Gastroesophageal sphincter (tissue), 4 donors: ENCODE results near the gene ABCA7. TPM values are rescaled to one million over a fixed set of nuclear protein-coding genes. Genes with fewer than 3 reads are reported as not detected.

Experiments
- ATAC-seq: fragments of 150-250 bp; one replicate; pipeline ENCODE4 v1.9.1; 2016; ENCODE audit warnings: mild to moderate bottlenecking, moderate library complexity
- H3K27ac ChIP-seq, 4 donors: fragments of 200-600 bp; sonication (generic) in 3 of 4; 1 replicate in 3 of 4; 2 replicates in 1 of 4; pipeline ENCODE4 v1.5.1; 2016 to 2019
- H3K27me3 ChIP-seq: fragments of 200-600 bp; sonication (generic); one replicate; pipeline ENCODE4 v1.5.1; 2019
- H3K36me3 ChIP-seq, 2 donors: fragments of 200-600 bp; sonication (generic); one replicate each; pipeline ENCODE4 v1.5.1; 2019; ENCODE audit warnings: control low read depth in 1 of 2
- H3K4me1 ChIP-seq, 3 donors: fragments of 200-600 bp; sonication (generic); 1 replicate in 2 of 3; 2 replicates in 1 of 3; pipeline ENCODE4 v1.5.1; 2016 to 2019; ENCODE audit warnings: control low read depth in 2 of 3
- H3K4me3 ChIP-seq, 2 donors: fragments of 200-600 bp; sonication (generic); one replicate each; pipeline ENCODE4 v1.5.1; 2019; ENCODE audit warnings: mild to moderate bottlenecking in 1 of 2, moderate library complexity in 1 of 2
- H3K9me3 ChIP-seq, 3 donors: fragments of 200-600 bp; sonication (generic); one replicate each; pipeline ENCODE4 v1.5.1; 2017 to 2019; ENCODE audit warnings: control low read depth in 2 of 3
- EP300 ChIP-seq: sonication (generic); formaldehyde crosslinking; IDR thresholded peaks from one replicate; pipeline ENCODE4 v1.6.1; 2017; ENCODE audit warnings: antibody characterized with exemption, mild to moderate bottlenecking
- POLR2A ChIP-seq, 2 donors: fragments of 450-650 bp; IDR thresholded peaks; one replicate each; pipeline ENCODE4 v1.6.1; 2017; ENCODE audit warnings: antibody characterized with exemption in 2 of 2, mild to moderate bottlenecking in 2 of 2, moderate library complexity in 1 of 2
- POLR2AphosphoS5 ChIP-seq: sonication (generic); formaldehyde crosslinking; IDR thresholded peaks from one replicate; pipeline ENCODE4 v1.6.1; 2017; ENCODE audit warnings: antibody characterized with exemption
- WGBS, 2 donors: methylation state at CpG; one replicate each; pipeline ENCODE4 v1.1.5; 2018; ENCODE audit warnings: low coverage in 1 of 2; 5-methylcytosine and 5-hydroxymethylcytosine counted together
- total RNA-seq, 4 donors: library from RNA; depleted of rRNA; stranded (reverse); fragments of >200 nt; gene quantifications; one replicate each; pipeline ENCODE4 v1.1.0, GENCODE V29; 2016
- TF ChIP-seq, protein P1 (sequence below), 4 experiments: fragments of 200-600 bp in 2 of 4; fragments of 450-650 bp in 2 of 4; sonication (generic) in 1 of 4; IDR thresholded peaks; one replicate each; pipeline ENCODE4 v1.5.1; 2017 to 2019; ENCODE audit warnings: antibody characterized with exemption in 4 of 4, mild to moderate bottlenecking in 2 of 4, moderate library complexity in 2 of 4

ABCA7 gene
- total RNA-seq, 4 donors from 2014 or later = 3.9 to 14.3 (median 6.4) TPM

DNA sequence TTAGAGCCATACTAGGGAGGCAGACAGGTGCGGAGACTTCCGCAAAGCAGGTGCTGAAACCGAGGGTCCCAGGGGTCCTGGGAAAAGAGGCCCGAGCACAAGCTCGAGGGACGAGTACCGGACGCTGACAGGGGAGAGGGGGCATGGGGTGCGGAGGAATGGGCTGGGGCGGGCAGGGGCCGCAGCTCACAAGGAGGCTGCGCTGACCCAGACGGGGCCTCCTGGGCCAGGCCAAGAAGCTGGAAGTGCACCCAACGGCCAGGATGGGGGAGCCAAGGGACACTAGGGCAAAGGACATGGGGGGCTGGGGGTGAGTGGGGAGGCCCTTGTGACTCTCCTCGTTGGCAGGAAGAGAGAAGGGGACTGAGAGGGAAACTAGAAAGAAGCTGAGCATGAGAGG is 53.4 kb downstream of the ABCA7 start:
- TF ChIP-seq, protein P1, sequence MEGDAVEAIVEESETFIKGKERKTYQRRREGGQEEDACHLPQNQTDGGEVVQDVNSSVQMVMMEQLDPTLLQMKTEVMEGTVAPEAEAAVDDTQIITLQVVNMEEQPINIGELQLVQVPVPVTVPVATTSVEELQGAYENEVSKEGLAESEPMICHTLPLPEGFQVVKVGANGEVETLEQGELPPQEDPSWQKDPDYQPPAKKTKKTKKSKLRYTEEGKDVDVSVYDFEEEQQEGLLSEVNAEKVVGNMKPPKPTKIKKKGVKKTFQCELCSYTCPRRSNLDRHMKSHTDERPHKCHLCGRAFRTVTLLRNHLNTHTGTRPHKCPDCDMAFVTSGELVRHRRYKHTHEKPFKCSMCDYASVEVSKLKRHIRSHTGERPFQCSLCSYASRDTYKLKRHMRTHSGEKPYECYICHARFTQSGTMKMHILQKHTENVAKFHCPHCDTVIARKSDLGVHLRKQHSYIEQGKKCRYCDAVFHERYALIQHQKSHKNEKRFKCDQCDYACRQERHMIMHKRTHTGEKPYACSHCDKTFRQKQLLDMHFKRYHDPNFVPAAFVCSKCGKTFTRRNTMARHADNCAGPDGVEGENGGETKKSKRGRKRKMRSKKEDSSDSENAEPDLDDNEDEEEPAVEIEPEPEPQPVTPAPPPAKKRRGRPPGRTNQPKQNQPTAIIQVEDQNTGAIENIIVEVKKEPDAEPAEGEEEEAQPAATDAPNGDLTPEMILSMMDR (IDR thresholded peaks at IDR 0.05) = no peak
- TF ChIP-seq EP300 (no peak), POLR2A (IDR thresholded peaks at IDR 0.05) (no peak), POLR2AphosphoS5 (no peak)
- Histone ChIP-seq H3K27ac (no peak overlapping the region), H3K4me1 (peaks cover 0 to 49% (median 23%) of the 10 kb centered on the region in 3 donors), H3K36me3 (peaks cover 0 to 55% of the 10 kb centered on the region in 2 donors), H3K4me3 (peak overlapping the region in 1 of 2 donors; percentile 71), H3K9me3 (no peaks in the 10 kb centered on the region), H3K27me3 (no peaks in the 10 kb centered on the region)
- ATAC-seq = no peak
- WGBS, 2 donors = 73 to 85% methylated on average over 5 to 8 of the region's 15 CpGs

DNA sequence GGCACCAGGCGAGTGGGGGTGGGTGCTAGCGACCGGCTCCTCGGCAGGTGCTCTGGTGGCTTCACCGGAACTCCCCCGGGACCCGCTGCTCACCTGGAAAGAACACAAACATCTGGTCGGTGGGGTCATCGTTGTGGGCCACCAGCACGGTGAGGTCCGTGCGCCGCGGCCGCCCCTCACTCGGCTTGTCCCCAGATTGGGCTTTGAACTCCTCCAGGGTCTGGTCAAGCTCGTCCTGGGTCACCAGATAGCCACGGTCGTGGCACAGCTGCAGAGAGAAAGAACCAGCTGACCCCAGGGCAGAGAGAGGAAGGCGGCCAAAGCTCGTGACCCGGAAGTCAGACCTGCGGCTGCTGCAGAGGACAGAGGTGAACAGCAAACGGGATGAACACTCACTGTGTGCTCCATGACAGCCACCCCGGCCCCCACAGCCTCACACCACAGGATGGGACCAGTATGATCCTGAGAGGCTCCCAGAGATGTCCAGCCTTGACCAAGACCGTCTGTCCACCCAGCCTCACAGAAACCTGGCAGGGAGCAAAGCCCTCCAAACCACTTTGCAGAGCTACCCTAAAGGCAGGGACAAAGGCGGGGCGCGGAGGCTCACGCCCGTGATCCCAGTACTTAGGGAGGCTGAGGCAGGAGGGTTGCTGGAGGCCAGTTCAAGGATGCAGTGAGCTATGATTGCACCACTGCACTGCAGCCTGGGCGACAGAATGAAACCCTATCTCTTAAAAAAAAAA is 54.1 kb downstream of the ABCA7 start:
- no peak for ATAC-seq
- TF ChIP-seq, protein P1 (IDR thresholded peaks at IDR 0.05) = no peak
- no peak for TF ChIP-seq EP300
- TF ChIP-seq POLR2AphosphoS5 = no peak
- TF ChIP-seq POLR2A (IDR thresholded peaks at IDR 0.05) = no peak
- Histone ChIP-seq H3K9me3 (no peaks in the 10 kb centered on the region), H3K27me3 (no peaks in the 10 kb centered on the region), H3K4me3 (peak overlapping the region; percentile 71 to 81), H3K36me3 (peaks cover 0 to 49% of the 10 kb centered on the region in 2 donors), H3K27ac (peak overlapping the region in 1 of 4 donors; percentile 85), H3K4me1 (peaks cover 0 to 49% (median 24%) of the 10 kb centered on the region in 3 donors)
- 38 to 72% methylated on average over 7 to 10 of the region's 32 CpGs for WGBS, 2 donors

DNA sequence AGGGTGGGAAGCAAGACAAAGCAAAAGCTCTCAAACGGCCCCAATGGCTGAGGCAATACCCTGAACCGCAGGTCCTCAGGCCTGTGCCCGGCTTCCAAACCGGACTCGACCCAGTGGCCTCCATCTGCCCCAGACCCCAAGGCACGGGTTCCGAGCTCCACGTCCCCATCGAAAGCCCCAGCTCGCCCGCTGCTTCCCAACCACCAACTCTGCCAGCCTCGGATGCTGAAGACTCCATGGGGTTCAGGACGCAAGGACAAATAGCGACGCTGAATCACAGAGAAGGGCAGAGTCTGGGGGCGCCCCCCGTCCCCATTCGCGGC is 54.7 kb downstream of the ABCA7 start:
- no peaks in the 10 kb centered on the region for H3K9me3 ChIP-seq
- WGBS, 2 donors = 0% methylated on average over 1 to 2 of the region's 19 CpGs
- H3K36me3 ChIP-seq = peaks cover 0 to 42% of the 10 kb centered on the region in 2 donors
- H3K4me3 ChIP-seq = peak overlapping the region; percentile 71 to 81
- TF ChIP-seq POLR2AphosphoS5 (no peak), EP300 (no peak), POLR2A (IDR thresholded peaks at IDR 0.05) (no peak)
- TF ChIP-seq, protein P1 (IDR thresholded peaks at IDR 0.05) = no peak
- peak overlapping the region in 3 of 4 donors; percentile 76 to 89 (median 85) for H3K27ac ChIP-seq
- no peaks in the 10 kb centered on the region for H3K27me3 ChIP-seq
- no peak for ATAC-seq
- H3K4me1 ChIP-seq = peaks cover 0 to 49% (median 26%) of the 10 kb centered on the region in 3 donors

- H3K4me3 ChIP-seq = peak within 1 kb of the TSS; percentile 71 to 81
- peaks cover 0 to 54% (median 26%) of the 10 kb centered on the region in 3 donors for H3K4me1 ChIP-seq
- H3K9me3 ChIP-seq = no peaks in the 10 kb centered on the region
- no CpG with 5 or more reads among the region's 81 CpGs for WGBS, 2 donors
- H3K36me3 ChIP-seq = peaks cover 0 to 37% of the 10 kb centered on the region in 2 donors
- TF ChIP-seq, protein P1 (IDR thresholded peaks at IDR 0.05) = peak in 1 of 4 experiments; percentile 12
- TF ChIP-seq EP300 (no peak), POLR2A (IDR thresholded peaks at IDR 0.05) (peak; percentile 58 to 68), POLR2AphosphoS5 (peak; percentile 69)
- no peaks in the 10 kb centered on the region for H3K27me3 ChIP-seq
- ATAC-seq = peak; percentile 99
- H3K27ac ChIP-seq = peak within 1 kb of the TSS; percentile 29 to 89 (median 80)
Measured at GRCh38 chr19:1094978-1095701, 55.2 kb downstream of the ABCA7 start, which contains the start of gene POLR2E. TSS of gene POLR2E (minus strand) at chr19:1095375. CDS start at chr19:1095315, 60 bp downstream.
